Kidney (tissue), 14 donors: Measurements from ENCODE around the gene SYNE1. TPM values are rescaled to one million over a fixed set of nuclear protein-coding genes. Genes with fewer than 3 reads are reported as not detected.
A peak's percentile ranks its signal among the peaks of the same experiment; 100 is the strongest.

Experiments
- DNase-seq, 5 donors: peaks; one replicate each; pipeline ENCODE4 v3.0.0-alpha.2; 2013 to 2020
- FAIRE-seq: peaks from 2 replicates; lab custom pipeline; 2012; peaks lifted over from hg19 to GRCh38; lab: Jason Lieb, UNC
- H3K27ac ChIP-seq, 2 donors: one replicate each; pipeline ENCODE4 v1.7.0; 2013; ENCODE audit warnings: low read depth in 2 of 2, low read length in 2 of 2, inconsistent platforms in 1 of 2
- H3K27me3 ChIP-seq: one replicate; pipeline ENCODE4 v1.7.1; 2013; ENCODE audit warnings: low read length, inconsistent platforms; ENCODE audit not compliant: control insufficient read depth, insufficient read depth
- H3K36me3 ChIP-seq, 3 donors: one replicate each; pipeline versions ENCODE4 v1.7.0 to v1.7.1; 2013; ENCODE audit warnings: low read length in 3 of 3, control low read depth in 1 of 3, inconsistent platforms in 1 of 3; ENCODE audit not compliant: insufficient read depth in 3 of 3, control insufficient read depth in 2 of 3
- H3K4me1 ChIP-seq, 3 donors: one replicate each; pipeline versions ENCODE4 v1.7.0 to v1.7.1; 2013; ENCODE audit warnings: low read length in 3 of 3, inconsistent platforms in 1 of 3, low read depth in 1 of 3; ENCODE audit not compliant: control insufficient read depth in 2 of 3, insufficient read depth in 2 of 3
- H3K4me3 ChIP-seq, 3 donors: one replicate each; pipeline versions ENCODE4 v1.7.0 to v1.8.1; 2013; ENCODE audit warnings: low read length in 3 of 3, control low read depth in 1 of 3, inconsistent platforms in 1 of 3
- H3K9ac ChIP-seq, 3 donors: one replicate each; pipeline versions ENCODE4 v1.7.0 to v1.7.1; 2013; ENCODE audit warnings: low read length in 3 of 3, control low read depth in 1 of 3, inconsistent platforms in 1 of 3
- H3K9me3 ChIP-seq, 3 donors: one replicate each; pipeline versions ENCODE4 v1.7.0 to v1.7.1; 2013; ENCODE audit warnings: low read length in 3 of 3, control low read depth in 1 of 3, inconsistent platforms in 1 of 3; ENCODE audit not compliant: control insufficient read depth in 2 of 3, insufficient read depth in 1 of 3
- intact Hi-C: fragments of 100-400 bp; cut with DNase I; formaldehyde crosslinking; loops from one replicate; pipeline ENCODE4 v1.11.1; 2022
- polyA plus RNA-seq: library from polyadenylated mRNA; stranded (reverse); fragments of 350-450 nt; fragmentation: Illumina TruSeq; extraction: RNeasy Lipid Tissue Mini Kit (QIAGEN cat#74804); gene quantifications from one replicate; pipeline ENCODE4 v1.2.3, GENCODE V29; 2014; ENCODE audit warnings: low read depth, low replicate concordance; ENCODE audit not compliant: insufficient read depth
- total RNA-seq: library from RNA; stranded (reverse); fragmentation: NEBNext Ultra II Directional; extraction: Animal tissue kit (Norgen Biotek cat#: 25700); gene quantifications from one replicate; pipeline ENCODE4 v1.2.1, GENCODE V29; 2021
- TF ChIP-seq, protein P1 (sequence below): IDR thresholded peaks from 3 replicates; pipeline ENCODE4 v1.5.1; 2012; ENCODE audit warnings: mild to moderate bottlenecking, moderate library complexity, borderline replicate concordance; ENCODE audit not compliant: insufficient read depth; ENCODE audit errors: extremely low read depth
- donor health status: control.
- donor health status: control.
- donor health status: control.
- donor health status: control.
- donor health status: control.
- donor health status: DM: yes; HTN: yes; CAD: no.
- donor health status: Normal renal cell carcinoma (clear cell type).

Gene SYNE1
- total and polyA plus RNA-seq, 2 donors from 2014 or later = 47.8 to 216 TPM

DNA sequence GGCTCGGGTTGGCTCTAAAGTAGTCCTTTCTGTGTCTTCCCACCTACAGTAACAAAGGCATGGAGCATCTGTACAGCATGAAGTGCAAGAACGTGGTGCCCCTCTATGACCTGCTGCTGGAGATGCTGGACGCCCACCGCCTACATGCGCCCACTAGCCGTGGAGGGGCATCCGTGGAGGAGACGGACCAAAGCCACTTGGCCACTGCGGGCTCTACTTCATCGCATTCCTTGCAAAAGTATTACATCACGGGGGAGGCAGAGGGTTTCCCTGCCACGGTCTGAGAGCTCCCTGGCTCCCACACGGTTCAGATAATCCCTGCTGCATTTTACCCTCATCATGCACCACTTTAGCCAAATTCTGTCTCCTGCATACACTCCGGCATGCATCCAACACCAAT is 538.5 kb downstream of the SYNE1 start:
- Histone ChIP-seq H3K36me3 (no peaks in the 10 kb centered on the region), H3K4me3 (no peak overlapping the region), H3K9me3 (no peaks in the 10 kb centered on the region), H3K27me3 (no peaks in the 10 kb centered on the region), H3K9ac (no peak overlapping the region), H3K4me1 (no peaks in the 10 kb centered on the region), H3K27ac (no peak overlapping the region)
- intact Hi-C loops = no loop called here
- DNase-seq (peak in 1 of 5 donors; percentile 53), FAIRE-seq (no peak)
- TF ChIP-seq, protein P1, sequence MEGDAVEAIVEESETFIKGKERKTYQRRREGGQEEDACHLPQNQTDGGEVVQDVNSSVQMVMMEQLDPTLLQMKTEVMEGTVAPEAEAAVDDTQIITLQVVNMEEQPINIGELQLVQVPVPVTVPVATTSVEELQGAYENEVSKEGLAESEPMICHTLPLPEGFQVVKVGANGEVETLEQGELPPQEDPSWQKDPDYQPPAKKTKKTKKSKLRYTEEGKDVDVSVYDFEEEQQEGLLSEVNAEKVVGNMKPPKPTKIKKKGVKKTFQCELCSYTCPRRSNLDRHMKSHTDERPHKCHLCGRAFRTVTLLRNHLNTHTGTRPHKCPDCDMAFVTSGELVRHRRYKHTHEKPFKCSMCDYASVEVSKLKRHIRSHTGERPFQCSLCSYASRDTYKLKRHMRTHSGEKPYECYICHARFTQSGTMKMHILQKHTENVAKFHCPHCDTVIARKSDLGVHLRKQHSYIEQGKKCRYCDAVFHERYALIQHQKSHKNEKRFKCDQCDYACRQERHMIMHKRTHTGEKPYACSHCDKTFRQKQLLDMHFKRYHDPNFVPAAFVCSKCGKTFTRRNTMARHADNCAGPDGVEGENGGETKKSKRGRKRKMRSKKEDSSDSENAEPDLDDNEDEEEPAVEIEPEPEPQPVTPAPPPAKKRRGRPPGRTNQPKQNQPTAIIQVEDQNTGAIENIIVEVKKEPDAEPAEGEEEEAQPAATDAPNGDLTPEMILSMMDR = no peak

DNA sequence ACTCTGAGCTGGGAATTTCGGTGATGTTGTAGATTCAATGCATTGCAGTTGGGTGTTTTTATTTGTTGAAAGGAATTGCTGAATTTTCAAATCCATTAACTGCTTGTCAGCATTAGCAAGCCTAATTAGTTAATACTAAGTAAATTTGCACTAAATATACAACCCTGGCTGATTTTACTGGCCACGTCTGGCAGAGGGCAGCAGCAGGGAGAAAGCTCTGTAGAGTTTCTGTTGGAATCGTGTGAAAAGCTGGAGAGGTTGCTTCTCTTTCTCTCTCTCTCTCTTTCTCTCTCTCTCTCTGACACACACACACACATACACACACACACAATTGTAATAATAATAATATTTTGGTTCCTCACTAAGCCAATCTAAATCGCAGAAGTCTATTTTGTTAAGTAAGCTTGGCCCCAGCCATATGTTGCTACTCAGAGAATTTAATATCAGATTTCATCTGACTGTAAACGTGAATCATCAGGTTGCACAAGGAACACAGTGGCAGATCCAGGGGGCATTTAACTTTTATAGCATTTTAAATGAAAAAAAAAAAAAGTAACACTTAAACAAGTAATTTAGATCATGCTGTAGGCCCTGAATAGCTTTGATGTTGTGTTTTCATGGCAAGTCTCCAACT is 540.2 kb downstream of the SYNE1 start:
- Histone ChIP-seq H3K4me1 (no peaks in the 10 kb centered on the region), H3K9ac (no peak overlapping the region), H3K4me3 (no peak overlapping the region), H3K9me3 (no peaks in the 10 kb centered on the region), H3K27me3 (no peaks in the 10 kb centered on the region), H3K27ac (no peak overlapping the region), H3K36me3 (no peaks in the 10 kb centered on the region)
- DNase-seq (peak in 2 of 5 donors; percentile 51 to 58), FAIRE-seq (no peak)
- intact Hi-C loops = no loop called here
- TF ChIP-seq, protein P1 = no peak

DNA sequence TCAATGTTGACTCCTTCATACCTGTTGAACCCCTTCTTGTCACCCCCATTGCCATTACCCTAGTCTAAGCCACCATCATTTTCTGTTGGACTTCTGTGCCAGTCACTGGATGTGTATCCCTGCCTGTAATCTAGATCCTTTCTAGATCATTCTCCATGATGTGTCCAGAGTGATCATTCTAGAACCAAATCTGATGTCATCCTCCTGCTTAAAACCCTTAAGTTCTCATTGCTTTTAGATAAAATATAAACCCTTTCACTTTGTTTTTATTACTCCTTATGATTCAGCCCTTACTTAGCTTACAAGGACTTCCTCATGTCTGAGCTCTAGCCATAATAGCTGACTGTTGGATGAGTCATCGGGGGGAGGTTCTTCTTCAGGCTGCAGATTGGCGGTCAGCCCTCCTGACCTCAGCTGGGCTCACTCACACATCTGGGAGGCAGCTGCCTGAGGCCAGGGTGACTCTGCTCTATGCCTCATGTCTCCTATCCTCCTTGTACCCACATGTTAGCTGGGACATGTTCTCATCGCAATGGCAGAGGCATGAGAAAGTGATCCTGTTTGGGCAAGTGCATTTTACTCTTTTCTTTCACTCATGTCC is 542.1 kb downstream of the SYNE1 start:
- no peak overlapping the region for H3K4me3 ChIP-seq
- H3K27me3 ChIP-seq = no peaks in the 10 kb centered on the region
- peak in 1 of 5 donors; percentile 89 for DNase-seq
- no peak overlapping the region for H3K9ac ChIP-seq
- H3K9me3 ChIP-seq = no peaks in the 10 kb centered on the region
- no peaks in the 10 kb centered on the region for H3K4me1 ChIP-seq
- H3K36me3 ChIP-seq = no peaks in the 10 kb centered on the region
- no peak for FAIRE-seq
- TF ChIP-seq, protein P1 = no peak
- peak overlapping the region in 1 of 2 donors; percentile 76 for H3K27ac ChIP-seq
- intact Hi-C loops = no loop called here
